ENCODE measurements around the gene PSAT1. TPM values are rescaled to one million over a fixed set of nuclear protein-coding genes. Genes with fewer than 3 reads are reported as not detected.

Gene PSAT1
- total RNA-seq, 1 experiment from 2014 or later: 261 TPM

DNA sequence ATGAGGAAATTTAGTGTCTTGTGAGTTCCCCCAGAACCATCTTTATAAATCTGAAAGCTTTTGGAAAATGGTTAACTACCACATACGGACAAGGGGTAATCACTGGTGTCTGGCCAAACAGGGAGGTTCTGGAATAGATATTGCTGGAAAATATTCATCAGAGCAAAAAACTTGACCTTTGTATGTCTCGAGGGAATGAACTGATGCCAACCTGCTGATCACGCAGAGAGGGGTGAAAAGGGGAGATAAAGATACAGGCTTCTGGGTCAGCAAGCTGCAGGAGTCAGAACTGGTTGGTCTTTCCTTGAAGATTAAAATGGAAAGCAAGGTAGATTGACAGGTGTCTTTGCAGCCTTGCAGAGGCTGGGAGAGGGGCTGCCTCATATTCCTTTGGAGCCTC, 35.5 kb downstream of the PSAT1 start:
- in situ Hi-C loops (cut with HindIII; ENCODE audit: low pct_unique_long_range_greater_than_20kb, low sequenced_read_pairs): no loop called here
- no peak for DNase-seq (ENCODE audit: low read depth, low spot score)

DNA sequence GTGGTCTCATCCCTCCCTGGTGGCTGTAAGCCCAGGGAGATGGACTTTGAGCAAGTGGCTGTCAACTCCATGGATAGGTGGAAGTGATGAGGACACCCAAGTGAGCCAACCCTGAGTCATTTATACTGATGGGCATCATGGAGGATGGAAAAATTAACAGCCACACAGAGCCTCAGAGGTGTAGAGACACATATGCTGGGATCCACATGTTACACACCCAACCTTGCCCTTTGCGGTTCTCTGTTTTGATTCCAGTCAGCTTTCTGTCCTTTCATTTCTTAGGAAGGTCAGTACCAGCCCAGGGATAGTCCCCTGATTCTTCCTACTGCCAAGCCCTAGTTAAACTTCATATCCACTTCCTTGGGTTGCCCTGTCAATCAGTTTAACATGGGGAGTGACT, 51.9 kb downstream of the PSAT1 start:
- in situ Hi-C loops (cut with HindIII; ENCODE audit: low pct_unique_long_range_greater_than_20kb, low sequenced_read_pairs): no loop called here
- DNase-seq (ENCODE audit: low read depth, low spot score): no peak

DNA sequence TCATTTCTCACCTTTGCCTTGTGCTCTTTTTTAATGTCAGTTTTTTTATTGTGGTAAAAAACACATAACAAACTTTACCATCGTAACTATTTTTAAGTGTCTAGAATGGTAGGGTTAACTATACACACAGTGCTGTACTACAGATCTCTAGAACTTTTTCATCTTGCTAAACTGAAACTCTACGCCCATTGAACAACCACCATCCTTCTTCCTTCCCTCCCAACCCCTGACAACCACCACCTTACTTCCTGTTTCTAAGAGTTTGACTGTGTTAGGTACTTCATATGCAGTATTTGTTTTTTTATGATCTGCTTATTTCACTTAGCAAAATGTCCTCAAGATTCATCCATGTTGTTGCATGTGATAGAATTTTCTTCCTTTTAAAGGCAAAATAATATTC, 54.9 kb downstream of the PSAT1 start:
- no peak for DNase-seq (ENCODE audit: low read depth, low spot score)
- in situ Hi-C loops (cut with HindIII; ENCODE audit: low pct_unique_long_range_greater_than_20kb, low sequenced_read_pairs): no loop called here

DNA sequence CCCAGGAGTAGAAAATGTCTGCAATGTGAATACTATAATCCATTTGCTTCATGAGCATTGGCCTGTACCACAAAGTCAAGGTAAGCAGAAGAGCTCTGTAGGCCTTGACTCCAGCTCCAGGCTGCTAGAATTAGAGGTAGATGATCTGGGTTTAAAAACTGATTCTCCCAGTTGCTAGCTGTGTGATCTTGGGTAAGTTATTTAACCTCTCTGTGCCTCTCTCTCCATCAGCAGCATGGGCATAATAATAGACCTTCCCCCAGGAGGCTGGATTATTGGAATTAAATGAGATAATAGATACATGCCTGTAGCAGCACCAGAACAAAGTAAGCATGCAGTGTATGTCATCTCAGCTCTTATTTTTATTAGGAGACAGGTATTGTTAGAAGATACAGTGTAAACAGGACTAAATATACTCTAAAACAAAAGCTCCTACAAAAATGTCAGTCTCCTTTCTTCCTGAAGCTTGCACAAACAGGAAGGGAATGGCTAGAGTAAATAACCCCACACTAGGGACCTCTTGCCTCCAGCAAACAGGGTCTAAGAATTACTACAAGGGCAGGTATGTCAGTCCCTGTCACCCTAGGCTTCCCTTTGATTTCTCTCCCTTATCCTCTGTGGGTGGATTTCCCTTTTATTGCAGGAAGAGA, 57.5 kb downstream of the PSAT1 start:
- DNase-seq (ENCODE audit: low read depth, low spot score): no peak
- in situ Hi-C loops (cut with HindIII; ENCODE audit: low pct_unique_long_range_greater_than_20kb, low sequenced_read_pairs): no loop called here

DNA sequence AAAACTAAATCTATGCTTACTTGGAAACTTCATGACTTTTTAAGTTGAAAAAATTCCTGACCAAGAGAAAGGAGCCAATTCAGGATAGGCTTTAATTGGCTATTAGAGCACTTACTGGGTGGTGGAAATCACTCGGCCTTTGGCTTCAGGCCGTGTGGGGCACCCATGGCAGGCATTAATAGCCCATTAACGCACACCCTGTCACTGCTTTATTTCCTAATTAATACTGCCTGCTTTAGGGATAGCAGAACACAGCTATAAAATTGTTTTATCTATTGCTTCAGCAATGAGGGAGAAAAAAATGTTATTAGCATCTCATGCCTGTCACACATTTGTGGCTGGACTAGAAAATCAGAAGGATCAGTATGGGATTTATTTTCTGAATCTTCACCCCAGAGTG, 58.1 kb downstream of the PSAT1 start:
- in situ Hi-C loops (cut with HindIII; ENCODE audit: low pct_unique_long_range_greater_than_20kb, low sequenced_read_pairs): no loop called here
- DNase-seq (ENCODE audit: low read depth, low spot score): no peak

DNA sequence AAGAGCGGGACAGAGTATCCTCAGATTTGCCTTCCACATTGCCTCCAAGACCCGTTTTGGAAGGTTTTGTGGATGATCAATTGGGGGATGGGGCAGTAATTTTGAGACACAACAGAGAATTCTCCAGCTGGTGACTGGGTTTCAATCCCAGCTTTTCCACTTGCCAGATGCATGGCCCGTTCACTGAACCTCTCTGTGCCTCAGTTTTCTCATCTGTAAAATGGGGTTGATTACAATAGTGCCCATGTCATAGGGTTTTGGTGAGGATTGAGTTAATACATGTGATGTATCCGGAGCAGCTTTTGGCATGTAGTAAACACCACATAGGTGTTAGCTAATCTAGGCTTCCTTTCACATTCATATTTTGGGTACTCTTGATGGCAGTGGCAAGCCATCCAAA, 59.7 kb downstream of the PSAT1 start:
- in situ Hi-C loops (cut with HindIII; ENCODE audit: low pct_unique_long_range_greater_than_20kb, low sequenced_read_pairs): no loop called here
- no peak for DNase-seq (ENCODE audit: low read depth, low spot score)

DNA sequence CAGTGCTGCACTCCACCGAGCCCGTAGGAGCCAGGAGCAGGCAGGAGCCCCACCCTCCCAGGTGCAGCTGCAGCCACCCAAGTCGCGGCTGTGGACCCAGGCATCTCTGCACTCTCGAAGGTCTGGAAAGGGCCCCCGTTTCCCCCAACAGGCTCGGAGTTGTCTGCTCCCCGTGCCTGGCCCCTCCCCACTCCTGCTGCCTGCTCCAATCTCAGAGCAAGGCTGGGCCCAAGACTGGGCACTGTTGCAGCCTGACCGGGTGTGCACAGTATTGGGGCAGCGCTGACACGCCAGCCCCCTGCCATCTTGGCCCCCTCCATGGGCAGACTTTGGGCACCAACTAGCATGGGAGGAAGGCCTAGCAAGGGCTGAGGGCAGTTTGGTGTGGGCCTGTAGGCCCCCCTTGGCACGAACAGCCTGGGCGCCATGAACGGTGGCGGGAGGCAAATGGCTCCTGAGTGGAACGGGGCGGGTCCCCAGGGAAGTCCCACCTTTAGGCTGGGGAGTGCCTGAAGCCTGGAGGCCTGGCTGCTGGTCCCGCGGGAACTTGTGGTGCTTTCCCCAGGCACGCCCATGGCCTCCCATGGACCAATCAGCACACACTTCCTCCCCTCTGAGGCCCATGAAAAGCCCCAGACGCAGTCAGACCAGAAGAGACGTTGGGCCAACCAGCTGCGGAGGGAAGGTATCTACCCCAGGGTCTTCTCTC, 60.4 kb downstream of the PSAT1 start:
- in situ Hi-C loops (cut with HindIII; ENCODE audit: low pct_unique_long_range_greater_than_20kb, low sequenced_read_pairs): no loop called here
- no peak for DNase-seq (ENCODE audit: low read depth, low spot score)

DNA sequence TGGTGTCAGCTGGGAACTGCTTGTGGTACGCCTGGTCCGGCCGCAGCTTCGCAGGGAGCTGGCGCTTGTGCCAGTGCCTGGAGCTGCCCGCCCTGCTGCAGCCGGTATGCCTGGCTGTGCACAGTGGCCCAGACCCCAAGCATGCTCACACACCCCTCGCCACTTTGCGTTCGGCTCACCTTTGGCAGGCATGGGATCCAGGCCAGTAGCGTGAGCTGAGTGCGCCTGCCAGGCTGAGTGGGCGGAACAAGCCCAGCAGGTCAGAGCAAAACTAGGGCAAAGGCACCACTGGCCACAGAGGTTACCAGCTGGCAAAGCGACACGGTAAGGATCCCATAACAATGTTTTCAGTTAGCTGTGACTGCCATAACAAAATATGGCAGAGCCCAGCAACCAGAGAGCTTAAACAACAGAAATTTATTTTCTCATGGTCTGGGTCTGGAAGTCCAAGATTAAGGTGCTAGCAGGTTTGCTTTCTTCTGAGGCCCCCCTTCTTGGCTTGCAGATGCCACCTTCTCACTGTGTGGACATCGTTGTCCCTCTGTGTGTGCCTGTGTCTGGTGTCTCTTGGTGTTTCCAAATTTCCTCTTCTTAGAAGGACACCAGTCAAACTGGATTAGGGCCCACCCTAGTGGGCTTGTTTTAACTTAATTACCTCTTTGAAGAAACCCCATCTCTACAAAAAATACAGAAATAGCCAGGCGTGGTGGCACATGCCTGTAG, 61.6 kb downstream of the PSAT1 start:
- in situ Hi-C loops (cut with HindIII; ENCODE audit: low pct_unique_long_range_greater_than_20kb, low sequenced_read_pairs): no loop called here
- DNase-seq (ENCODE audit: low read depth, low spot score): no peak

DNA sequence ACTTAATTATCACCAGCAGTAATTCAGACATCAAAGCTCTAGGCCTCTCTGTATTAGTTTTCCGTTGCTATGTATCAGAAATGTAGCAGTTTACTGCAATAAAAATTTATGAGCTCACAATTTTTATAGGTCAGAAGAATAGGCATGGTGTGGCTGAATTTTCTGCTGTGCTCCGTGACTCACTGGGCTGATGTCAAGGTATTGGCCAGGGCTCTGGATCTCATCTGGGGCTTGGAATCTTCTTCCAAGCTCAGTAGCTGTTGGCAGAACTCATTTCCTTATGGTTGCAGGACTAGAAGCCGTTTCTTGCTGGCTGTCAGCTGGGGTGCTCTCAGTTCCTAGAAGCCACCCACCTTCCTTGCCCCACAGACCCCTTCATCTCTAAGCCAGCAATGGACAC, 66.3 kb downstream of the PSAT1 start:
- DNase-seq (ENCODE audit: low read depth, low spot score): no peak
- in situ Hi-C loops (cut with HindIII; ENCODE audit: low pct_unique_long_range_greater_than_20kb, low sequenced_read_pairs): no loop called here

DNA sequence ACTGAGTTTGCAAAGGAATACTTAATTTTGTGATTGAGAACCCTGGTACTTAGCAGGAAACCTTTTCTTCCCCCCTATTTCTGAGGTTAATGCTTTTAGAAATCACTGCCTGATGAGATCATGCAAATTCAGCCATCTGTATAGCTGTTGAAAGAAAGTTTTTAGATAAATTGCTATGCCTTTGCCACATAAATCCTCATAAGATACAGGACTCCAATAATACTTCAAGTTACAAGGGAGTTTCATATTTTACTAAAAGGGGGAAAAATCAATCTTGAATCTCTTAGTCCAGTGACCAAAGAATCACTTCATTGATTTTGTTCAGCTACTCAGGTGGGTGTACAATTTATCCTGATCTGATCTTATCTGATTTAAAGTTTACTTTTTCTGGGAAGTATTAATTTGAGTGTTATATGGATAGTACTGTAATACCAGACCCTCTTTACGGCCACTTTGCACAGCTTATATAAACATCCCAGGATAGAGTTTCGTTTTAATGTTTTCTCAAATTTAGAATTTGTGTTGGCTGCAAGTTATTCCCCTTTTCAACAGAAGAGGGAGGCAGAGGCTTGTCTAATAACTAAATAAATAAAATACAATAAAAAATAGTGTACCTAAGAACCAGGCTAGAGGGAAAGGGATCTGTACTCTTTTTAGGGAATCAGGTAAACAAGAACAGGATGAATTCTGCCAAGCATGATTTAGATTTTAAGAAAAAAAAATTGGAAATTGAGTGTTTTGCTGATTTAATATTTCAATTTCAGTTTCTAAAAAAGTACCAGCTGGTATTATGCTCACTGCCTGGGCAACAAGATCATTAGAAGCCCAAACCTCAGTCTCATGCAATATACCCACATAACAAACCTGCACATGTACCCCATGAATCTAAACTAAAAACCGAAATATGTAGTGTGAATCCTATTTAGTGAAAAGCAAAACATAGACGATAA, 69.1 kb downstream of the PSAT1 start:
- DNase-seq (ENCODE audit: low read depth, low spot score): peak; percentile 45
- in situ Hi-C loops (cut with HindIII; ENCODE audit: low pct_unique_long_range_greater_than_20kb, low sequenced_read_pairs): no loop called here

DNA sequence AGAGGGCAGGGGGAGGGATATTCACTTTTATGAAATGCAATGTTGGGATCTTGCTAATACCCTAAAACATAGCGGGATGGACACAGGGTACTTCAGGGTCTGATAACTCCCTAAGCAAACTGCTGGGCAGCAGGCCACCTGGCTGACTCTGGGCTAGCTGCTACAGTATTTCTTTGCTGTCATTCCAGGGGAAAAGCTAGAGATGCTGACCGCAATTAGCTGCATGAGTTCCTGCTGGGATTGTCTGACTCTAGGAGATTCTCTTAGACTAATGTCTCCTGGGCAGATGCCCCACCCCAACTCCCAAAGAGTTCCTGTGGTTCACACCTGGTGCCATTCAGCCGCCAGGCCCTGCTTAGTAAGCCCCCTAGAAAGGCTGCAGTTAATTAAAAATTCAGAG, 69.9 kb downstream of the PSAT1 start:
- in situ Hi-C loops (cut with HindIII; ENCODE audit: low pct_unique_long_range_greater_than_20kb, low sequenced_read_pairs): no loop called here
- DNase-seq (ENCODE audit: low read depth, low spot score): no peak

DNA sequence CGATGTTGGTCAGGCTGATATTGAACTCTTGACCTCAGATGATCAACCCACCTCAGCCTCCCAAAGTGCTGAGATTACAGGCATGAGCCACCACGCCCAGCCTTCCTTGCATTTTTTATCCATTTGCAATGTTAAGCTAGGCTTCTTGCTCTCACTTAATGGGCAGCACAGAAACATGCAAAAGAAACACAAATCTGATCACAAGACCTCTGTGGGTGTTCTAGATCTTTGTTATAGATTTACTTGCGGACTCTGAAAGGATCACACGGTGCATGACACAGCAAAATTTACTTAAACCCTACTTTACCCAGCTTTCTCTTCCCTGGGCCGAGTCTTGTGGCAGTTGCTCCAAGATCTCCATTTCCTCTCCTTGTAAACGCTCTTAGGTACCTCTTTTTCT, 71.3 kb downstream of the PSAT1 start:
- no peak for DNase-seq (ENCODE audit: low read depth, low spot score)
- in situ Hi-C loops (cut with HindIII; ENCODE audit: low pct_unique_long_range_greater_than_20kb, low sequenced_read_pairs): no loop called here

DNA sequence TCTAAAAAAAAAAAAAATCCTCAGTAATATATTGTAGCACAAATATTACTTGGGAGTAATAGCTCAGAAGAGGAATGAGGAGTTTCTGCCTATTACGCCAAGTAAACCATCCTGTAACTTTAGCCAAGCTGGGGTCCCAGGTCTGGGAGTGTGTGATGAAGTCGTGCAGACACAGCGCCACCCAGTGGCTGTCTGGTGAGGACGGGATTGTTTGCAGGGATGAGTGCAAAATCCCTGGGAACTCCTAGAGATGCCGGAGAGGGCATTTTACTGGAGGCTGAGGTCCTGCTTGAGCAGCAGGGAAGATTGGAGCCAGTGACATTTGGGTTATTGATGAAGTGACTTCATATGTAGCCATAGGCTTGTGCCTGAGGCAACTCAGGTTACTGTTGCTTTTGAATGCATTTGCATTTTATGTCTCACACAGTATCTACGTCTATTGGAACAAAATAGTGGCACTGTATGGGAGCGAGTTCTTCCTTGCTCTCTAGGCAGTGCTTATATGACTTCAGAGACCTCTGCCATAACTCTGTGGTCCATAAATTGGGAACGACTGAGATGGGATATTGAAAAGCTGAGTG, 72.8 kb downstream of the PSAT1 start:
- in situ Hi-C loops (cut with HindIII; ENCODE audit: low pct_unique_long_range_greater_than_20kb, low sequenced_read_pairs): no loop called here
- peak; percentile 85 for DNase-seq (ENCODE audit: low read depth, low spot score)

DNA sequence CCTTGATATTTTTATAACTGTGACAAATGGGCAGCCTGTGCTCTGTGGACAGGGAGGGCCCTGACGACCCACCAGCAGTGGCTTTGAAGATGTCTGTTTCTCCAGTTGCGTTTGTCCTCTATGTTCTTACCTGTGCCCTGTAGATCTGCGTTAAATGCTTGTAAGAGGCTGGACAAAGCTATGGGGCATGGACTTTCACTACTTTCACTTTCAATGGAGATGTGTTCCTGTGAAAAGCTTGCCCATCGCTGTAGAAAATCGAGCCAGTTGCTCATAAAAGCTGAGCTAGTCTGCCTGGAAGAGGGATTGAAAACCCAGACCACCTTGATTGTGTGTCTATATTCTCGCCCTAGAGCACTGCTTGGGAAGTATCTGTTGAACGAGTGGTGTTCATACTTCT, 74.1 kb downstream of the PSAT1 start:
- no peak for DNase-seq (ENCODE audit: low read depth, low spot score)
- in situ Hi-C loops (cut with HindIII; ENCODE audit: low pct_unique_long_range_greater_than_20kb, low sequenced_read_pairs): no loop called here

DNA sequence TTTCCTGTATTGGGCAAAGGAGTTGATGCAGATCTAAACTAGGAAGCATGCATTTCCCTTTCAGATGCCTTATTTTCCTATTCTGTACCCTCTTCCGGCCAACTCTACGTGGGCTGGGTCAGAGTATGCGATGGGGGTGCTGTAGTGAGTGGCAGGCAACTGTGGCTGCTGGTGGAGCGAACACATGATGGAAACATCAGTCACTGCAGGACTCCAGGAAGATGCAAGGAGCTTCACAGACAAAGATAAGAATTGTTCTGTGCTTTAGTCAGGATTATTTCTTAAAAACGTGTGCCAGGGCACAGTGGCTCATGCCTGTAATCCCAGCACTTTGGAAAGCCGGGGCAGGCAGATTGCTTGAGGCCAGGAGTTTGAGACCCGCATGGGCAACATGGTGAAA, 75.1 kb downstream of the PSAT1 start:
- in situ Hi-C loops (cut with HindIII; ENCODE audit: low pct_unique_long_range_greater_than_20kb, low sequenced_read_pairs): no loop called here
- peak; percentile 72 for DNase-seq (ENCODE audit: low read depth, low spot score)
